ENCODE measurements around the gene HEATR3.
"Not testable (repeated sequence)": the region's sequence is repeated elsewhere in the genome, so short reads cannot be mapped to it uniquely, and the experiment has no call there.

DNA sequence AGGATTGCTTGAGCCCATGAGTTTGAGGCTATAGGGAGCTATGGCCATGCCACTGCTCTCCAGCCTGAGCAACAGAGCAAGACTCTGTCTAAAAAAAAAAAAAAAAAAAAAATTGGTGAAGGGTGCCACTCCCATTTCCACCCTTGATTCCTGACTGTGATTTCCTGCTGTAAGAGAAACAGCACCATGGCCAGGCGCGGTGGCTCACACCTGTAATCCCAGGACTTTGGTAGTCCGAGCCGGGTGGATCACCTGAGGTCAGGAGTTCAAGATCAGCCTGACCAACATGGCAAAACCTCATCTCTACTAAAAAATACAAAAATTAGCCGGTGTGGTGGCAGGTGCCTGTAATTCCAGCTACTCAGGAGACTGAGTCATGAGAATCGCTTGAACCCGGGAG, 66.8 kb downstream of the HEATR3 start:
- TF ChIP-seq, protein P1, sequence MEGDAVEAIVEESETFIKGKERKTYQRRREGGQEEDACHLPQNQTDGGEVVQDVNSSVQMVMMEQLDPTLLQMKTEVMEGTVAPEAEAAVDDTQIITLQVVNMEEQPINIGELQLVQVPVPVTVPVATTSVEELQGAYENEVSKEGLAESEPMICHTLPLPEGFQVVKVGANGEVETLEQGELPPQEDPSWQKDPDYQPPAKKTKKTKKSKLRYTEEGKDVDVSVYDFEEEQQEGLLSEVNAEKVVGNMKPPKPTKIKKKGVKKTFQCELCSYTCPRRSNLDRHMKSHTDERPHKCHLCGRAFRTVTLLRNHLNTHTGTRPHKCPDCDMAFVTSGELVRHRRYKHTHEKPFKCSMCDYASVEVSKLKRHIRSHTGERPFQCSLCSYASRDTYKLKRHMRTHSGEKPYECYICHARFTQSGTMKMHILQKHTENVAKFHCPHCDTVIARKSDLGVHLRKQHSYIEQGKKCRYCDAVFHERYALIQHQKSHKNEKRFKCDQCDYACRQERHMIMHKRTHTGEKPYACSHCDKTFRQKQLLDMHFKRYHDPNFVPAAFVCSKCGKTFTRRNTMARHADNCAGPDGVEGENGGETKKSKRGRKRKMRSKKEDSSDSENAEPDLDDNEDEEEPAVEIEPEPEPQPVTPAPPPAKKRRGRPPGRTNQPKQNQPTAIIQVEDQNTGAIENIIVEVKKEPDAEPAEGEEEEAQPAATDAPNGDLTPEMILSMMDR (conservative IDR thresholded peaks at IDR 0.05; ENCODE audit: low read depth in 2 of 2): not testable (repeated sequence)
- TF ChIP-seq, protein P2, sequence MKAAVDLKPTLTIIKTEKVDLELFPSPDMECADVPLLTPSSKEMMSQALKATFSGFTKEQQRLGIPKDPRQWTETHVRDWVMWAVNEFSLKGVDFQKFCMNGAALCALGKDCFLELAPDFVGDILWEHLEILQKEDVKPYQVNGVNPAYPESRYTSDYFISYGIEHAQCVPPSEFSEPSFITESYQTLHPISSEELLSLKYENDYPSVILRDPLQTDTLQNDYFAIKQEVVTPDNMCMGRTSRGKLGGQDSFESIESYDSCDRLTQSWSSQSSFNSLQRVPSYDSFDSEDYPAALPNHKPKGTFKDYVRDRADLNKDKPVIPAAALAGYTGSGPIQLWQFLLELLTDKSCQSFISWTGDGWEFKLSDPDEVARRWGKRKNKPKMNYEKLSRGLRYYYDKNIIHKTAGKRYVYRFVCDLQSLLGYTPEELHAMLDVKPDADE (IDR thresholded peaks at IDR 0.05): not testable (repeated sequence)
- not testable (repeated sequence) for TF ChIP-seq STAT1 (IDR thresholded peaks at IDR 0.05; ENCODE audit: unreplicated experiment); EZH2 (IDR thresholded peaks at IDR 0.05; ENCODE audit: low read depth, unreplicated experiment); EZH2phosphoT487 (IDR thresholded peaks at IDR 0.05; ENCODE audit: unreplicated experiment)
